ENCODE results near the gene RGS16.
A peak's percentile ranks its signal among the peaks of the same experiment; 100 is the strongest.

The RGS16 gene

GRCh38 chr1:182607566-182607965, 3.4 kb upstream of the RGS16 start:
- H3K27me3 ChIP-seq (ENCODE audit: insufficient read depth, low read depth): peaks cover 2% of the 10 kb centered on the region; the same call in 1 of the 2 replicates
- H3K4me2 ChIP-seq: peak overlapping the region; percentile 27
- H3K27ac ChIP-seq: no peak overlapping the region
- no peak overlapping the region for H3K9ac ChIP-seq
- H3K4me1 ChIP-seq (ENCODE audit: low read depth, poor library complexity, severe bottlenecking): peaks cover 79% of the 10 kb centered on the region
- no peak overlapping the region for H2AFZ ChIP-seq (ENCODE audit: low read depth)
- no peak for TF ChIP-seq CTCF (conservative IDR thresholded peaks at IDR 0.05; ENCODE audit: low read depth, low read length)
- H3K4me3 ChIP-seq (IDR thresholded peaks at IDR 0.05; ENCODE audit: insufficient read depth, low read depth, low read length): no peak overlapping the region
- no peaks in the 10 kb centered on the region for H3K36me3 ChIP-seq (ENCODE audit: insufficient read depth)
- H4K20me1 ChIP-seq (ENCODE audit: insufficient read depth): no peaks in the 10 kb centered on the region
- H3K79me2 ChIP-seq (ENCODE audit: insufficient read depth, low read depth): peaks cover 16% of the 10 kb centered on the region

- Histone ChIP-seq H3K4me3 (IDR thresholded peaks at IDR 0.05; ENCODE audit: insufficient read depth, low read depth, low read length) (peak overlapping the region; percentile 96), H2AFZ (ENCODE audit: low read depth) (peak overlapping the region; percentile 56), H3K4me2 (peak overlapping the region; percentile 74), H3K36me3 (ENCODE audit: insufficient read depth) (peaks cover 17% of the 10 kb centered on the region; the same call in 1 of the 2 replicates), H3K4me1 (ENCODE audit: low read depth, poor library complexity, severe bottlenecking) (peaks cover 60% of the 10 kb centered on the region), H3K79me2 (ENCODE audit: insufficient read depth, low read depth) (peaks cover 33% of the 10 kb centered on the region), H3K27me3 (ENCODE audit: insufficient read depth, low read depth) (peaks cover 2% of the 10 kb centered on the region; the same call in 1 of the 2 replicates), H3K9ac (peak overlapping the region; percentile 74), H3K27ac (peak overlapping the region; percentile 45), H4K20me1 (ENCODE audit: insufficient read depth) (peaks cover 20% of the 10 kb centered on the region)
- 0 out of 2 replicates have a peak, but pooled peaks have one; percentile 10 for TF ChIP-seq CTCF (conservative IDR thresholded peaks at IDR 0.05; ENCODE audit: low read depth, low read length)
Observed at GRCh38 chr1:182603646-182604174, 479 bp downstream of the RGS16 start.

GRCh38 chr1:182602935-182603645, 1.1 kb downstream of the RGS16 start:
- H3K4me3 ChIP-seq (IDR thresholded peaks at IDR 0.05; ENCODE audit: insufficient read depth, low read depth, low read length): peak overlapping the region; percentile 96
- peaks cover 2% of the 10 kb centered on the region; the same call in 1 of the 2 replicates for H3K27me3 ChIP-seq (ENCODE audit: insufficient read depth, low read depth)
- peaks cover 33% of the 10 kb centered on the region for H3K79me2 ChIP-seq (ENCODE audit: insufficient read depth, low read depth)
- peak overlapping the region; percentile 74 for H3K9ac ChIP-seq
- H3K4me1 ChIP-seq (ENCODE audit: low read depth, poor library complexity, severe bottlenecking): peaks cover 54% of the 10 kb centered on the region
- 0 out of 2 replicates have a peak overlapping the region, but pooled peaks have one; percentile 56 for H2AFZ ChIP-seq (ENCODE audit: low read depth)
- no peak for TF ChIP-seq CTCF (conservative IDR thresholded peaks at IDR 0.05; ENCODE audit: low read depth, low read length)
- H3K4me2 ChIP-seq: peak overlapping the region; percentile 74
- H4K20me1 ChIP-seq (ENCODE audit: insufficient read depth): peaks cover 20% of the 10 kb centered on the region
- peaks cover 17% of the 10 kb centered on the region; the same call in 1 of the 2 replicates for H3K36me3 ChIP-seq (ENCODE audit: insufficient read depth)
- peak overlapping the region; percentile 45; the same call in 1 of the 2 replicates for H3K27ac ChIP-seq

GRCh38 chr1:182601913-182602312, 2.3 kb downstream of the RGS16 start:
- H3K9ac ChIP-seq: peak overlapping the region; percentile 74; the same call in 1 of the 2 replicates
- no peak overlapping the region for H3K27ac ChIP-seq
- H3K4me2 ChIP-seq: peak overlapping the region; percentile 74

More at GRCh38 chr1:182601913-182602312, 2.3 kb downstream of the RGS16 start:
- H3K79me2 ChIP-seq (ENCODE audit: insufficient read depth, low read depth): peaks cover 33% of the 10 kb centered on the region
- H3K36me3 ChIP-seq (ENCODE audit: insufficient read depth): peaks cover 17% of the 10 kb centered on the region; the same call in 1 of the 2 replicates
- H2AFZ ChIP-seq (ENCODE audit: low read depth): no peak overlapping the region
- peak overlapping the region; percentile 41 for H3K4me3 ChIP-seq (IDR thresholded peaks at IDR 0.05; ENCODE audit: insufficient read depth, low read depth, low read length)
- TF ChIP-seq CTCF (conservative IDR thresholded peaks at IDR 0.05; ENCODE audit: low read depth, low read length): no peak
- H3K27me3 ChIP-seq (ENCODE audit: insufficient read depth, low read depth): peaks cover 2% of the 10 kb centered on the region; the same call in 1 of the 2 replicates
- peaks cover 20% of the 10 kb centered on the region for H4K20me1 ChIP-seq (ENCODE audit: insufficient read depth)
- peaks cover 42% of the 10 kb centered on the region for H3K4me1 ChIP-seq (ENCODE audit: low read depth, poor library complexity, severe bottlenecking)
